K562 (cell line): ENCODE data around the gene CDK11B. TPM values are rescaled to one million over a fixed set of nuclear protein-coding genes. Genes with fewer than 3 reads are reported as not detected.

ENCODE experiments used
- ARID2 ChIP-seq: fragments of 450-650 bp; IDR thresholded peaks from 2 replicates; pipeline ENCODE4 v1.6.1; 2017; ENCODE audit warnings: antibody characterized with exemption, mild to moderate bottlenecking
- CBX2 ChIP-seq: fragments of 200-600 bp; sonication (generic); IDR thresholded peaks from one replicate; pipeline ENCODE4 v1.6.1; 2012; ENCODE audit warnings: mild to moderate bottlenecking, low read length, inconsistent platforms; ENCODE audit not compliant: insufficient read depth, poor library complexity, severe bottlenecking
- FOXK2 ChIP-seq, 2 experiments: fragments of 450-650 bp; IDR thresholded peaks in 1 of 2; conservative IDR thresholded peaks in 1 of 2; 2 replicates each; pipeline ENCODE4 v1.6.1; 2016; ENCODE audit warnings: low read depth in 2 of 2, mild to moderate bottlenecking in 1 of 2
- HNRNPL ChIP-seq: fragments of 200-400 bp; formaldehyde crosslinking; IDR thresholded peaks from 2 replicates; pipeline ENCODE4 v1.6.1; 2017; ENCODE audit warnings: low read depth, mild to moderate bottlenecking, low read length
- ID3 ChIP-seq, 2 experiments: fragments of 250-450 bp in 1 of 2; fragments of 450-650 bp in 1 of 2; sonication (Bioruptor Pico) in 1 of 2; IDR thresholded peaks; 2 replicates each; pipeline versions ENCODE4 v1.6.1 to v1.8.0; 2016 to 2021; ENCODE audit warnings: mild to moderate bottlenecking in 2 of 2, moderate library complexity in 2 of 2, missing compliant biosample characterization in 1 of 2, missing genetic modification characterization in 1 of 2
- IRF2 ChIP-seq: sonication (generic); formaldehyde crosslinking; IDR thresholded peaks from 2 replicates; pipeline ENCODE4 v1.8.1; 2022; ENCODE audit warnings: mild to moderate bottlenecking, missing genetic modification reagents
- KDM1A ChIP-seq, 2 experiments: fragments of 450-650 bp; IDR thresholded peaks; 2 replicates each; pipeline ENCODE4 v1.6.1; 2016; ENCODE audit warnings: mild to moderate bottlenecking in 2 of 2
- KLF13 ChIP-seq: fragments of 450-650 bp; IDR thresholded peaks from 2 replicates; pipeline ENCODE4 v1.6.1; 2016; ENCODE audit warnings: missing genetic modification characterization, low read depth, mild to moderate bottlenecking, missing compliant biosample characterization, moderate library complexity, borderline replicate concordance
- MAFK ChIP-seq: IDR thresholded peaks from 2 replicates; pipeline ENCODE4 v1.6.1; 2011; ENCODE audit warnings: low read length, improper control_type of control experiment
- MXI1 ChIP-seq: IDR thresholded peaks from 2 replicates; pipeline ENCODE4 v1.6.1; 2011; ENCODE audit warnings: low read depth, mild to moderate bottlenecking, improper control_type of control experiment, low read length
- PCBP1 ChIP-seq: fragments of 200-400 bp; formaldehyde crosslinking; IDR thresholded peaks from 2 replicates; pipeline ENCODE4 v1.6.1; 2018; ENCODE audit warnings: mild to moderate bottlenecking, low read depth, low read length; ENCODE audit not compliant: poor library complexity, severe bottlenecking
- TEAD4 ChIP-seq, 2 experiments: sonication (generic) in 1 of 2; formaldehyde crosslinking in 1 of 2; IDR thresholded peaks; 2 replicates each; pipeline versions ENCODE4 v1.6.1 to v1.8.0; 2012 to 2022; ENCODE audit warnings: borderline replicate concordance in 1 of 2, inconsistent platforms in 1 of 2, low read length in 1 of 2, mild to moderate bottlenecking in 1 of 2, missing genetic modification reagents in 1 of 2
- TSC22D4 ChIP-seq: fragments of 450-650 bp; IDR thresholded peaks from 2 replicates; pipeline ENCODE4 v1.6.1; 2016; ENCODE audit warnings: missing genetic modification characterization, missing biosample characterization, control low read depth
- ZNF197 ChIP-seq: fragments of 200-800 bp; sonication (Bioruptor generic); IDR thresholded peaks from 2 replicates; pipeline ENCODE4 v1.6.1; 2016; ENCODE audit warnings: low read depth, missing genetic modification characterization, missing compliant biosample characterization
- ZNF57 ChIP-seq: fragments of 450-650 bp; formaldehyde crosslinking; IDR thresholded peaks from 2 replicates; pipeline ENCODE4 v1.4.0; 2020; ENCODE audit warnings: mild to moderate bottlenecking, moderate library complexity
- ZNF644 ChIP-seq: fragments of 200-800 bp; sonication (Bioruptor generic); IDR thresholded peaks from 2 replicates; pipeline ENCODE4 v1.6.1; 2016; ENCODE audit warnings: low read depth, missing genetic modification characterization, missing compliant biosample characterization
- ZNF79 ChIP-seq: fragments of 250-450 bp; sonication (Bioruptor Pico); IDR thresholded peaks from 2 replicates; pipeline ENCODE4 v1.4.0; 2020; ENCODE audit warnings: low read depth, mild to moderate bottlenecking, moderate library complexity
- polyA plus RNA-seq, 8 experiments: library from polyadenylated mRNA; depleted of rRNA in 4 of 8; stranded (reverse) in 5 of 8; unstranded in 3 of 8; fragments of >200 nt; fragmentation: Nextera tagmentation in 2 of 8; fragmentation: Illumina TruSeq in 1 of 8; extraction: Ambion mirVana in 2 of 8; extraction: Trizol in 1 of 8; gene quantifications; 2 replicates each; pipeline versions ENCODE4 v1.2.1 to v1.2.3, GENCODE V29; 2011 to 2014; ENCODE audit warnings: inconsistent platforms in 1 of 8, missing spikeins in 1 of 8
- total RNA-seq, 7 experiments: library from RNA; depleted of rRNA in 6 of 7; stranded (reverse); fragments of >200 nt in 6 of 7; fragmentation: Illumina TruSeq in 2 of 7; extraction: Trizol in 2 of 7; gene quantifications; 2 replicates each; pipeline versions ENCODE4 v1.2.1 to v1.2.3, GENCODE V29; 2011 to 2021; ENCODE audit warnings: low replicate concordance in 1 of 7
- TF ChIP-seq, protein P1 (sequence below): IDR thresholded peaks from 3 replicates; pipeline ENCODE4 v1.6.1; 2011; ENCODE audit warnings: borderline replicate concordance, mild to moderate bottlenecking, moderate library complexity; ENCODE audit not compliant: insufficient read length; ENCODE audit errors: extremely low read depth
- TF ChIP-seq, protein P2 (sequence below): fragments of 250-450 bp; sonication (Bioruptor Pico); IDR thresholded peaks from 2 replicates; pipeline ENCODE4 v1.5.0; 2020; ENCODE audit warnings: mild to moderate bottlenecking, borderline replicate concordance
- TF ChIP-seq, protein P3 (sequence below): fragments of 450-650 bp; IDR thresholded peaks from 2 replicates; pipeline ENCODE4 v1.6.1; 2017; ENCODE audit warnings: mild to moderate bottlenecking, moderate library complexity
- TF ChIP-seq, protein P4 (sequence below): fragments of 250-450 bp; sonication (Bioruptor Pico); IDR thresholded peaks from 2 replicates; pipeline ENCODE4 v1.8.0; 2021; ENCODE audit warnings: borderline replicate concordance, mild to moderate bottlenecking, moderate library complexity; ENCODE audit not compliant: poor library complexity, severe bottlenecking

CDK11B gene
- total and polyA plus RNA-seq, 9 of the 15 experiments (the other 6 are each of a cell fraction or from before 2014, with no cell fraction given), result 2.8 to 52.2 (median 19.5) TPM

GRCh38 chr1:1614954-1615255 is 43.9 kb downstream of the CDK11B start (continued):
- TF ChIP-seq, protein P1, sequence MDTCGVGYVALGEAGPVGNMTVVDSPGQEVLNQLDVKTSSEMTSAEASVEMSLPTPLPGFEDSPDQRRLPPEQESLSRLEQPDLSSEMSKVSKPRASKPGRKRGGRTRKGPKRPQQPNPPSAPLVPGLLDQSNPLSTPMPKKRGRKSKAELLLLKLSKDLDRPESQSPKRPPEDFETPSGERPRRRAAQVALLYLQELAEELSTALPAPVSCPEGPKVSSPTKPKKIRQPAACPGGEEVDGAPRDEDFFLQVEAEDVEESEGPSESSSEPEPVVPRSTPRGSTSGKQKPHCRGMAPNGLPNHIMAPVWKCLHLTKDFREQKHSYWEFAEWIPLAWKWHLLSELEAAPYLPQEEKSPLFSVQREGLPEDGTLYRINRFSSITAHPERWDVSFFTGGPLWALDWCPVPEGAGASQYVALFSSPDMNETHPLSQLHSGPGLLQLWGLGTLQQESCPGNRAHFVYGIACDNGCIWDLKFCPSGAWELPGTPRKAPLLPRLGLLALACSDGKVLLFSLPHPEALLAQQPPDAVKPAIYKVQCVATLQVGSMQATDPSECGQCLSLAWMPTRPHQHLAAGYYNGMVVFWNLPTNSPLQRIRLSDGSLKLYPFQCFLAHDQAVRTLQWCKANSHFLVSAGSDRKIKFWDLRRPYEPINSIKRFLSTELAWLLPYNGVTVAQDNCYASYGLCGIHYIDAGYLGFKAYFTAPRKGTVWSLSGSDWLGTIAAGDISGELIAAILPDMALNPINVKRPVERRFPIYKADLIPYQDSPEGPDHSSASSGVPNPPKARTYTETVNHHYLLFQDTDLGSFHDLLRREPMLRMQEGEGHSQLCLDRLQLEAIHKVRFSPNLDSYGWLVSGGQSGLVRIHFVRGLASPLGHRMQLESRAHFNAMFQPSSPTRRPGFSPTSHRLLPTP, result no peak
- no peak for TF ChIP-seq TSC22D4 (tag)
- no peak for TF ChIP-seq TEAD4 (IDR thresholded peaks at IDR 0.05; ENCODE audit: low read length)
- no peak for TF ChIP-seq TEAD4 (CRISPR knock-in tag; IDR thresholded peaks at IDR 0.05; ENCODE audit: borderline replicate concordance)
- TF ChIP-seq KLF13 (tag), result no peak
- TF ChIP-seq ID3 (CRISPR knock-in tag; IDR thresholded peaks at IDR 0.05), result no peak
- TF ChIP-seq ID3 (tag; IDR thresholded peaks at IDR 0.05), result no peak
- no peak for TF ChIP-seq ZNF79
- TF ChIP-seq, protein P2, sequence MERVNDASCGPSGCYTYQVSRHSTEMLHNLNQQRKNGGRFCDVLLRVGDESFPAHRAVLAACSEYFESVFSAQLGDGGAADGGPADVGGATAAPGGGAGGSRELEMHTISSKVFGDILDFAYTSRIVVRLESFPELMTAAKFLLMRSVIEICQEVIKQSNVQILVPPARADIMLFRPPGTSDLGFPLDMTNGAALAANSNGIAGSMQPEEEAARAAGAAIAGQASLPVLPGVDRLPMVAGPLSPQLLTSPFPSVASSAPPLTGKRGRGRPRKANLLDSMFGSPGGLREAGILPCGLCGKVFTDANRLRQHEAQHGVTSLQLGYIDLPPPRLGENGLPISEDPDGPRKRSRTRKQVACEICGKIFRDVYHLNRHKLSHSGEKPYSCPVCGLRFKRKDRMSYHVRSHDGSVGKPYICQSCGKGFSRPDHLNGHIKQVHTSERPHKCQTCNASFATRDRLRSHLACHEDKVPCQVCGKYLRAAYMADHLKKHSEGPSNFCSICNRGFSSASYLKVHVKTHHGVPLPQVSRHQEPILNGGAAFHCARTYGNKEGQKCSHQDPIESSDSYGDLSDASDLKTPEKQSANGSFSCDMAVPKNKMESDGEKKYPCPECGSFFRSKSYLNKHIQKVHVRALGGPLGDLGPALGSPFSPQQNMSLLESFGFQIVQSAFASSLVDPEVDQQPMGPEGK (CRISPR knock-in tag), result no peak
- peak; percentile 50; the same call in 1 of the 2 replicates for TF ChIP-seq ZNF197
- no peak for TF ChIP-seq KDM1A (IDR thresholded peaks at IDR 0.05)
- peak in 1 of 2 experiments; percentile 6; a peak in 1 of 4 replicates for TF ChIP-seq FOXK2 (conservative IDR thresholded peaks at IDR 0.05 in 1 of 2, IDR thresholded peaks at IDR 0.05 in 1 of 2; ENCODE audit: low read depth in 2 of 2)
- TF ChIP-seq IRF2 (CRISPR knock-in tag), result no peak
- TF ChIP-seq ARID2, result no peak
- TF ChIP-seq CBX2, result no peak
- TF ChIP-seq HNRNPL, result no peak
- no peak for TF ChIP-seq ZNF644 (tag)
- TF ChIP-seq ZNF57 (CRISPR knock-in tag), result no peak
- TF ChIP-seq MXI1, result no peak
- TF ChIP-seq, protein P3, sequence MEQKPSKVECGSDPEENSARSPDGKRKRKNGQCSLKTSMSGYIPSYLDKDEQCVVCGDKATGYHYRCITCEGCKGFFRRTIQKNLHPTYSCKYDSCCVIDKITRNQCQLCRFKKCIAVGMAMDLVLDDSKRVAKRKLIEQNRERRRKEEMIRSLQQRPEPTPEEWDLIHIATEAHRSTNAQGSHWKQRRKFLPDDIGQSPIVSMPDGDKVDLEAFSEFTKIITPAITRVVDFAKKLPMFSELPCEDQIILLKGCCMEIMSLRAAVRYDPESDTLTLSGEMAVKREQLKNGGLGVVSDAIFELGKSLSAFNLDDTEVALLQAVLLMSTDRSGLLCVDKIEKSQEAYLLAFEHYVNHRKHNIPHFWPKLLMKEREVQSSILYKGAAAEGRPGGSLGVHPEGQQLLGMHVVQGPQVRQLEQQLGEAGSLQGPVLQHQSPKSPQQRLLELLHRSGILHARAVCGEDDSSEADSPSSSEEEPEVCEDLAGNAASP, result no peak
- TF ChIP-seq MAFK, result no peak
- TF ChIP-seq, protein P4, sequence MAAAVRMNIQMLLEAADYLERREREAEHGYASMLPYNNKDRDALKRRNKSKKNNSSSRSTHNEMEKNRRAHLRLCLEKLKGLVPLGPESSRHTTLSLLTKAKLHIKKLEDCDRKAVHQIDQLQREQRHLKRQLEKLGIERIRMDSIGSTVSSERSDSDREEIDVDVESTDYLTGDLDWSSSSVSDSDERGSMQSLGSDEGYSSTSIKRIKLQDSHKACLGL (CRISPR knock-in tag), result no peak
- TF ChIP-seq PCBP1, result no peak
